ENCODE results near the gene SINHCAF. TPM values are rescaled to one million over a fixed set of nuclear protein-coding genes. Genes with fewer than 3 reads are reported as not detected.
"Not testable (repeated sequence)": the region's sequence is repeated elsewhere in the genome, so short reads cannot be mapped to it uniquely, and the experiment has no call there.

The SINHCAF gene
- total and polyA plus RNA-seq, 2 experiments from 2014 or later: 581 to 686 TPM

DNA sequence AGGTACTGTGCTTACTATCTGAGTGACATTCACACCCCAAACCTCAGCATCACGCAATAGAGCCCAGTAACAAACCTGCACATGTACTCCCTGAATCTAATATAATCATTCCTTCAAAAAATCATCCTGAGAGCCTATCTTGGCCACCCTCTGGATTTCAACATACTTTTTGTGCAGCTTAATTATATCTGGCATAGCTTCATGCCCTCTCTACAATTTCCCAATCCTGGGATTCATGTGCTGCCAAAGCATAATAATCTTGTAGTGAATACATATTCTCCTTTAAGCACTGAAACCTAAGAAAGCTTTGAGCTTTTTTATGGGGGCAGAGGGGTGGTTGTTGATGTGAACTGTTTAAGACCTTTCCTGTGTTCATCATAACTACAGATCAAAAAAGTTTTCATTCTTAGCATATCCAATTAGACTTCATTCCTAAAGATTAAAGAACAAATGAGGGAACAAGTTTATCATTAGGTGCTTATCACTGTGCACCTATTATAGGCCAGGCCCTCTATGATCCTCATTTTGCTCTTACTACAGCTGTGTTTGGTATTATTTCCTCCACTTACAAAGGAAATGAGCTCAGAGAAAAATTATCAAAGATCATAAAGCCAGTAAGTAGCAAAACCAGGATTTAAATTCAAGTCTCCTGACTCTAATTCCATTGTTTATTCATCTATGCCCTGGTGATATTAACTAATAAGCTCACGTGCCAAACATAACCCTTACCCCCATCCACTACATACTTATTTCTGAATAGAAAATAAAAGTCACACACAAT, 51.2 kb downstream of the SINHCAF start:
- Mint-ChIP-seq H3K36me3 (ENCODE audit: low read depth) (peaks cover 25% of the 10 kb centered on the region; the same call in 2 of the 3 replicates), H3K27me3 (ENCODE audit: insufficient read depth, low read depth, poor library complexity) (peaks cover 7% of the 10 kb centered on the region), H3K9me3 (no peaks in the 10 kb centered on the region), H3K4me3 (no peak overlapping the region), H3K4me1 (peaks cover 15% of the 10 kb centered on the region), H3K27ac (no peak overlapping the region)
- H3K36me3 ChIP-seq (ENCODE audit: insufficient read depth): peaks cover 4% of the 10 kb centered on the region
- no peak overlapping the region for H2AFZ ChIP-seq
- H4K20me1 ChIP-seq (replicated peaks; ENCODE audit: insufficient read depth): peaks cover 14% of the 10 kb centered on the region
- no peak overlapping the region for H3K4me2 ChIP-seq
- no peak for TF ChIP-seq CREB1 (CRISPR knock-in tag; IDR thresholded peaks at IDR 0.05; ENCODE audit: low read depth)
- TF ChIP-seq, protein P1, sequence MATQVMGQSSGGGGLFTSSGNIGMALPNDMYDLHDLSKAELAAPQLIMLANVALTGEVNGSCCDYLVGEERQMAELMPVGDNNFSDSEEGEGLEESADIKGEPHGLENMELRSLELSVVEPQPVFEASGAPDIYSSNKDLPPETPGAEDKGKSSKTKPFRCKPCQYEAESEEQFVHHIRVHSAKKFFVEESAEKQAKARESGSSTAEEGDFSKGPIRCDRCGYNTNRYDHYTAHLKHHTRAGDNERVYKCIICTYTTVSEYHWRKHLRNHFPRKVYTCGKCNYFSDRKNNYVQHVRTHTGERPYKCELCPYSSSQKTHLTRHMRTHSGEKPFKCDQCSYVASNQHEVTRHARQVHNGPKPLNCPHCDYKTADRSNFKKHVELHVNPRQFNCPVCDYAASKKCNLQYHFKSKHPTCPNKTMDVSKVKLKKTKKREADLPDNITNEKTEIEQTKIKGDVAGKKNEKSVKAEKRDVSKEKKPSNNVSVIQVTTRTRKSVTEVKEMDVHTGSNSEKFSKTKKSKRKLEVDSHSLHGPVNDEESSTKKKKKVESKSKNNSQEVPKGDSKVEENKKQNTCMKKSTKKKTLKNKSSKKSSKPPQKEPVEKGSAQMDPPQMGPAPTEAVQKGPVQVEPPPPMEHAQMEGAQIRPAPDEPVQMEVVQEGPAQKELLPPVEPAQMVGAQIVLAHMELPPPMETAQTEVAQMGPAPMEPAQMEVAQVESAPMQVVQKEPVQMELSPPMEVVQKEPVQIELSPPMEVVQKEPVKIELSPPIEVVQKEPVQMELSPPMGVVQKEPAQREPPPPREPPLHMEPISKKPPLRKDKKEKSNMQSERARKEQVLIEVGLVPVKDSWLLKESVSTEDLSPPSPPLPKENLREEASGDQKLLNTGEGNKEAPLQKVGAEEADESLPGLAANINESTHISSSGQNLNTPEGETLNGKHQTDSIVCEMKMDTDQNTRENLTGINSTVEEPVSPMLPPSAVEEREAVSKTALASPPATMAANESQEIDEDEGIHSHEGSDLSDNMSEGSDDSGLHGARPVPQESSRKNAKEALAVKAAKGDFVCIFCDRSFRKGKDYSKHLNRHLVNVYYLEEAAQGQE (IDR thresholded peaks at IDR 0.05; ENCODE audit: unreplicated experiment): no peak
- ATAC-seq (no peak), DNase-seq (ENCODE audit: low spot score) (no peak)
- H3K27ac ChIP-seq (ENCODE audit: low read depth): 0 out of 2 replicates have a peak overlapping the region, but pooled peaks have one; percentile 10
- H3K27me3 ChIP-seq (ENCODE audit: insufficient read depth): no peaks in the 10 kb centered on the region
- H3K79me2 ChIP-seq (replicated peaks; ENCODE audit: insufficient read depth): peaks cover 4% of the 10 kb centered on the region; the same call in 1 of the 2 replicates
- no peaks in the 10 kb centered on the region for H3K9me2 ChIP-seq (ENCODE audit: insufficient read depth)
- peaks cover 12% of the 10 kb centered on the region for H3K4me1 ChIP-seq (ENCODE audit: insufficient read depth)
- H3F3A ChIP-seq (replicated peaks; ENCODE audit: low read depth): peaks cover 24% of the 10 kb centered on the region
- H3K4me3 ChIP-seq: no peak overlapping the region

DNA sequence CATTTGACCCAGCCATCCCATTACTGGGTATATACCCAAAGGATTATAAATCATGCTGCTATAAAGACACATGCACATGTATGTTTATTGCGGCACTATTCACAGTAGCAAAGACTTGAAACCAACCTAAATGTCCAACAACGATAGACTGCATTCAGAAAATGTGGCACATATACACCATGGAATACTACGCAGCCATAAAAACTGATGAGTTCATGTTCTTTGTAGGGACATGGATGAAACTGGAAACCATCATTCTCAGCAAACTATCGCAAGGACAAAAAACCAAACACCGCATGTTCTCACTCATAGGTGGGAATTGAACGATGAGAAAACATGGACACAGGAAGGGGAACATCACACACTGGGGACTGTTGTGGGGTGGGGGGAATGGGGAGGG, 52.2 kb downstream of the SINHCAF start:
- not testable (repeated sequence) for H3K4me3 Mint-ChIP-seq; H2AFZ ChIP-seq; H3K27ac ChIP-seq (ENCODE audit: low read depth); H3K27me3 ChIP-seq (ENCODE audit: insufficient read depth); H3K27ac Mint-ChIP-seq; DNase-seq (ENCODE audit: low spot score); H3K36me3 ChIP-seq (ENCODE audit: insufficient read depth); H3K9me2 ChIP-seq (ENCODE audit: insufficient read depth); ATAC-seq; H3K4me2 ChIP-seq; H3K27me3 Mint-ChIP-seq (ENCODE audit: insufficient read depth, low read depth, poor library complexity); H3K4me3 ChIP-seq; H3K9me3 Mint-ChIP-seq; H3K79me2 ChIP-seq (replicated peaks; ENCODE audit: insufficient read depth)
- peaks cover 18% of the 10 kb centered on the region for H3K4me1 ChIP-seq (ENCODE audit: insufficient read depth)
- H3F3A ChIP-seq (replicated peaks; ENCODE audit: low read depth): peaks cover 22% of the 10 kb centered on the region
- peaks cover 13% of the 10 kb centered on the region for H3K4me1 Mint-ChIP-seq
- H4K20me1 ChIP-seq (replicated peaks; ENCODE audit: insufficient read depth): peaks cover 14% of the 10 kb centered on the region
- peaks cover 17% of the 10 kb centered on the region; the same call in 2 of the 3 replicates for H3K36me3 Mint-ChIP-seq (ENCODE audit: low read depth)

DNA sequence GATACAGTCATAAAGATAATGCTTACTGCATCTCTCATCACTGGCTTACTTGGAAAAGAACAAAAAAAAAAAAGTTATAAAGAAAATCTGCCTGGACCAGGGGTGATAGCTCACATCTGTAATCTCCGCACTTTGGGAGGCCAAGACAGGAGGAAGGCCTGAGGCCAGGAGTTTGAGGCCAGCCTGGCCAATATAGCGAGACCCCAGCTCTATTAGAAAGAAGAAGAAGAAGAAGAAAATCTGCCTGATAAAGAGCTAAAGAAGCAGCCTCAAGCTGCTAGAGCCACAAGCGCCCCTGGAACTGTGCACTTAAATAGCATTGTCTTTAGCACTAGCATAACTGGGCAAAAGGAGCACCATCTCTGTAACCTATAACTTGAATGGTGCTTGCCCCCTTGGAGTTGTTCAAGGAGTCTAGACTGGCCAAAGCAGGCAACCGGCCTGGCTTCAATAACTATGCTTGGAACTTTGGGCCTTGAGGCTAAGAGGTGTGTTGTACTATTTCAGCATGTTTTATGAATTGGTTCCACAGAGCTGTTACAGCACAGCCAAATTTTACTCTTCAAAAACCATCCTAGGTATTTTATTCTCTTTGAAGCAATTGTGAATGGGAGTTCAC, 53.2 kb downstream of the SINHCAF start:
- no peaks in the 10 kb centered on the region for H3K27me3 ChIP-seq (ENCODE audit: insufficient read depth)
- H3K36me3 ChIP-seq (ENCODE audit: insufficient read depth): peaks cover 1% of the 10 kb centered on the region
- H3K4me2 ChIP-seq: no peak overlapping the region
- Mint-ChIP-seq H3K9me3 (no peaks in the 10 kb centered on the region), H3K4me1 (peaks cover 13% of the 10 kb centered on the region), H3K27me3 (ENCODE audit: insufficient read depth, low read depth, poor library complexity) (peaks cover 2% of the 10 kb centered on the region), H3K27ac (no peak overlapping the region; the same call in 1 of the 2 replicates), H3K36me3 (ENCODE audit: low read depth) (peaks cover 9% of the 10 kb centered on the region; the same call in 2 of the 3 replicates), H3K4me3 (no peak overlapping the region)
- peaks cover 14% of the 10 kb centered on the region for H4K20me1 ChIP-seq (replicated peaks; ENCODE audit: insufficient read depth)
- H3K4me1 ChIP-seq (ENCODE audit: insufficient read depth): peaks cover 18% of the 10 kb centered on the region
- DNase-seq (ENCODE audit: low spot score): no peak
- peaks cover 4% of the 10 kb centered on the region; the same call in 1 of the 2 replicates for H3K79me2 ChIP-seq (replicated peaks; ENCODE audit: insufficient read depth)
- no peaks in the 10 kb centered on the region for H3K9me2 ChIP-seq (ENCODE audit: insufficient read depth)
- H3K4me3 ChIP-seq: no peak overlapping the region
- H3K27ac ChIP-seq (ENCODE audit: low read depth): peak overlapping the region; percentile 23
- no peak overlapping the region for H2AFZ ChIP-seq
- H3F3A ChIP-seq (replicated peaks; ENCODE audit: low read depth): peaks cover 19% of the 10 kb centered on the region
- no peak; the same call in 1 of the 3 replicates for ATAC-seq
- TF ChIP-seq POLR2AphosphoS5 (IDR thresholded peaks at IDR 0.05; ENCODE audit: low read depth) (no peak), EZH2 (IDR thresholded peaks at IDR 0.05; ENCODE audit: low read depth, unreplicated experiment) (no peak)
